Caco-2 (cell line): ENCODE results near the gene FAM171A2. TPM values are rescaled to one million over a fixed set of nuclear protein-coding genes. Genes with fewer than 3 reads are reported as not detected.
A peak's percentile ranks its signal among the peaks of the same experiment; 100 is the strongest.

Experiments
- BruUV-seq: library from RNA; stranded (reverse); fragments of 400-500 nt; replicated peaks from 2 replicates; lab custom pipeline; 2021; lab: Mats Ljungman, UMichigan
- CTCF ChIA-PET: fragments of 300-600 bp; sonication (Branson Sonifier 250); formaldehyde crosslinking; loops from one replicate; lab custom pipeline; 2022; ENCODE audit warnings: antibody characterized with exemption; lab: Charles Lee
- POLR2A ChIA-PET: fragments of 300-600 bp; sonication (Branson Sonifier 250); formaldehyde crosslinking; loops from one replicate; lab custom pipeline; 2022; ENCODE audit warnings: antibody characterized with exemption; lab: Charles Lee
- DNase-seq, 2 experiments: peaks; one replicate each; pipeline versions ENCODE4 v3.0.0 to v3.0.0-alpha.2; 2020 to 2022
- H3K27me3 ChIP-seq: replicated peaks from 2 replicates; pipeline ENCODE4 v1.6.0; 2011; ENCODE audit warnings: low read length; ENCODE audit not compliant: control insufficient read depth, insufficient read depth
- H3K36me3 ChIP-seq: 2 replicates; pipeline ENCODE4 v1.5.1; 2011; ENCODE audit warnings: low read length; ENCODE audit not compliant: control insufficient read depth, insufficient read depth
- H3K4me1 ChIP-seq: fragments of 250-450 bp; sonication (Bioruptor Pico); 2 replicates; pipeline ENCODE4 v1.5.1; 2020; ENCODE audit warnings: mild to moderate bottlenecking
- H3K4me3 ChIP-seq: 2 replicates; pipeline ENCODE4 v1.5.1; 2011; ENCODE audit warnings: low read depth, mild to moderate bottlenecking, control low read depth, low read length
- H3K9me3 ChIP-seq: fragments of 250-450 bp; sonication (Bioruptor Pico); 2 replicates; pipeline ENCODE4 v1.5.1; 2020; ENCODE audit warnings: mild to moderate bottlenecking, moderate library complexity
- H3K27ac Mint-ChIP-seq: one replicate; pipeline ENCODE4 v1.8.0; 2022; ENCODE audit warnings: mixed read lengths; ENCODE audit not compliant: unreplicated experiment
- H3K27me3 Mint-ChIP-seq: one replicate; pipeline ENCODE4 v1.8.0; 2022; ENCODE audit warnings: mixed read lengths; ENCODE audit not compliant: insufficient read depth, unreplicated experiment
- H3K36me3 Mint-ChIP-seq: one replicate; pipeline ENCODE4 v1.8.0; 2022; ENCODE audit warnings: mild to moderate bottlenecking, mixed read lengths; ENCODE audit not compliant: insufficient read depth, unreplicated experiment
- H3K4me1 Mint-ChIP-seq: one replicate; pipeline ENCODE4 v1.8.0; 2022; ENCODE audit warnings: low read depth, mixed read lengths; ENCODE audit not compliant: unreplicated experiment
- H3K4me3 Mint-ChIP-seq: one replicate; pipeline ENCODE4 v1.8.0; 2022; ENCODE audit warnings: mild to moderate bottlenecking, moderate library complexity, mixed read lengths; ENCODE audit not compliant: unreplicated experiment
- H3K9me3 Mint-ChIP-seq: one replicate; pipeline ENCODE4 v1.8.0; 2022; ENCODE audit warnings: mixed read lengths; ENCODE audit not compliant: unreplicated experiment
- CTCF ChIP-seq, 2 experiments: fragments of 200-600 bp in 1 of 2; IDR thresholded peaks; 1 replicate in 1 of 2; 2 replicates in 1 of 2; pipeline versions ENCODE4 v1.5.1 to v1.8.0; 2011 to 2022; ENCODE audit warnings: antibody characterized with exemption in 1 of 2, control low read depth in 1 of 2, inconsistent platforms in 1 of 2, low read depth in 1 of 2, low read length in 1 of 2, mild to moderate bottlenecking in 1 of 2, moderate library complexity in 1 of 2; ENCODE audit not compliant: insufficient read depth in 1 of 2, severe bottlenecking in 1 of 2, unreplicated experiment in 1 of 2
- intact Hi-C: fragments of 100-400 bp; cut with micrococcal nuclease; formaldehyde crosslinking; loops from one replicate; pipeline ENCODE4 v1.10.0; 2022; ENCODE audit not compliant: unreplicated experiment
- total RNA-seq: library from RNA; stranded (reverse); gene quantifications from 2 replicates; pipeline ENCODE4 v1.2.3, GENCODE V29; 2022

Gene FAM171A2
- total RNA-seq, 1 experiment from 2014 or later, result 3.6 TPM

DNA sequence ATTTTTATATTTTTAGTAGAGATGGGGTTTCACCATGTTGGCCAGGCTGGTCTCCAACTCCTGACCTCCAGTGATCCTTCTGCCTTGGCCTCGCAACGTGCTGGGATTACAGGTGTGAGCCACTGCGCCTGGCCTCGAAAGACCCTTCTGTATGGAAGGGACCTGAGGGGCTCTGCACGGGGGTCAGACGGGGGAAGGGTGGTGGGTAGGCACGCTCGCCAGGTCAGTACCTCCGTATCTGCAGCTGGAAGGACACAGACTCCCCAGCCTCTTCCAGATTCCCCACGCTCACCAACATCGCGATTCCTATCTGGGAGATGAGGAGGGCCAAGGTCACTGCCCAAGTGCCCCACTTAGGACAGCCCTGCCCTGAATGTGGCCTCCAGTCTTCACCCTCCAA lies 13.1 kb upstream of the FAM171A2 start:
- H3K9me3 ChIP-seq, result no peaks in the 10 kb centered on the region
- ChIA-PET POLR2A (no interaction called here), CTCF (interaction anchor here (1.0 to 1.3 kb wide), 3 partner anchors 8 to 20 kb away, joined by 7 to 11 read pairs (median 7); partner anchors contain the start of gene FAM171A2)
- H3K36me3 ChIP-seq, result no peaks in the 10 kb centered on the region
- Mint-ChIP-seq H3K9me3 (no peaks in the 10 kb centered on the region), H3K4me3 (no peak overlapping the region), H3K36me3 (no peaks in the 10 kb centered on the region), H3K4me1 (no peaks in the 10 kb centered on the region), H3K27me3 (peaks cover 4% of the 10 kb centered on the region), H3K27ac (no peak overlapping the region)
- no peak overlapping the region for H3K4me3 ChIP-seq
- DNase-seq, result no peak
- intact Hi-C loops, result no loop called here
- no TSS peak for BruUV-seq
- H3K4me1 ChIP-seq, result no peaks in the 10 kb centered on the region
- no peak for TF ChIP-seq CTCF (IDR thresholded peaks at IDR 0.05; ENCODE audit: insufficient read depth in 1 of 2, low read depth in 1 of 2, low read length in 1 of 2, severe bottlenecking in 1 of 2, unreplicated experiment in 1 of 2)
- H3K27me3 ChIP-seq, result no peaks in the 10 kb centered on the region

DNA sequence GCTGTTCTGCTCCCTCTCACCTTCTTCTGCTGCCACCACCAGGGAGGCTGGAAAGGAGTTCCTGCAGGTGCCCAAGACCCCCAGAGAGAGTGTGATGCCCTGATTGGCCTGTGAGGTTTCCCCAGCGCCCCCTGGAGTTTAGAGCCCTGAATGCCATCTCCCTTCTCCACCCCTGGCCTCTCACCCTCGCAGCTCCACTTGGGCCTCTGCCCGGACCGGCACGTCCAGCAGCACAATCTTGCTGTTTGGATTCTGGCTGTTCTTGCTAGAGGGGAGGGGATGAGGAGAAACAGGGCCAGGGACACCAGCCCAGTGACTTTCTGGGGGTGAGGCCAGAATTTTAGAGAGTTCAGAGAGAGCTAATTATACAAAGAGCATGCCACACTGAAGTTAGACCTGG lies 12.5 kb upstream of the FAM171A2 start:
- ChIA-PET POLR2A (no interaction called here), CTCF (interaction anchor here (0.8 to 1.3 kb wide), 4 partner anchors 9 to 19 kb away, joined by 3 to 11 read pairs (median 7); partner anchors contain the start of gene FAM171A2)
- intact Hi-C loops, result no loop called here
- Histone ChIP-seq H3K27me3 (no peaks in the 10 kb centered on the region), H3K9me3 (no peaks in the 10 kb centered on the region), H3K4me1 (no peaks in the 10 kb centered on the region), H3K36me3 (no peaks in the 10 kb centered on the region), H3K4me3 (no peak overlapping the region)
- Mint-ChIP-seq H3K4me3 (no peak overlapping the region), H3K36me3 (no peaks in the 10 kb centered on the region), H3K27me3 (peaks cover 4% of the 10 kb centered on the region), H3K4me1 (no peaks in the 10 kb centered on the region), H3K27ac (no peak overlapping the region), H3K9me3 (no peaks in the 10 kb centered on the region)
- no TSS peak for BruUV-seq
- DNase-seq, result peak in 1 of 2 experiments; percentile 39
- TF ChIP-seq CTCF (IDR thresholded peaks at IDR 0.05; ENCODE audit: insufficient read depth in 1 of 2, low read depth in 1 of 2, low read length in 1 of 2, severe bottlenecking in 1 of 2, unreplicated experiment in 1 of 2), result peak; percentile 45 to 55

GRCh38 chr17:44375196-44376017 lies 11.8 kb upstream of the FAM171A2 start:
- DNase-seq, result no peak
- no peaks in the 10 kb centered on the region for H3K27me3 ChIP-seq
- Mint-ChIP-seq H3K4me1 (no peaks in the 10 kb centered on the region), H3K27ac (no peak overlapping the region), H3K27me3 (peaks cover 4% of the 10 kb centered on the region), H3K36me3 (no peaks in the 10 kb centered on the region), H3K9me3 (no peaks in the 10 kb centered on the region), H3K4me3 (no peak overlapping the region)
- no TSS peak for BruUV-seq
- no peaks in the 10 kb centered on the region for H3K9me3 ChIP-seq
- POLR2A ChIA-PET, result no interaction called here
- H3K4me1 ChIP-seq, result no peaks in the 10 kb centered on the region
- intact Hi-C loops, result no loop called here
- CTCF ChIA-PET, result interaction anchor here (0.8 to 1.3 kb wide), 4 partner anchors 10 to 19 kb away, joined by 3 to 11 read pairs (median 7); partner anchors contain the start of gene FAM171A2
- no peaks in the 10 kb centered on the region for H3K36me3 ChIP-seq
- no peak for TF ChIP-seq CTCF (IDR thresholded peaks at IDR 0.05; ENCODE audit: insufficient read depth in 1 of 2, low read depth in 1 of 2, low read length in 1 of 2, severe bottlenecking in 1 of 2, unreplicated experiment in 1 of 2)
- H3K4me3 ChIP-seq, result no peak overlapping the region
